Measurements from ENCODE around the gene ANGPTL2. TPM values are rescaled to one million over a fixed set of nuclear protein-coding genes. Genes with fewer than 3 reads are reported as not detected.

Gene ANGPTL2
- total and polyA plus RNA-seq, 2 experiments from 2014 or later = 18.0 to 25.6 TPM

DNA sequence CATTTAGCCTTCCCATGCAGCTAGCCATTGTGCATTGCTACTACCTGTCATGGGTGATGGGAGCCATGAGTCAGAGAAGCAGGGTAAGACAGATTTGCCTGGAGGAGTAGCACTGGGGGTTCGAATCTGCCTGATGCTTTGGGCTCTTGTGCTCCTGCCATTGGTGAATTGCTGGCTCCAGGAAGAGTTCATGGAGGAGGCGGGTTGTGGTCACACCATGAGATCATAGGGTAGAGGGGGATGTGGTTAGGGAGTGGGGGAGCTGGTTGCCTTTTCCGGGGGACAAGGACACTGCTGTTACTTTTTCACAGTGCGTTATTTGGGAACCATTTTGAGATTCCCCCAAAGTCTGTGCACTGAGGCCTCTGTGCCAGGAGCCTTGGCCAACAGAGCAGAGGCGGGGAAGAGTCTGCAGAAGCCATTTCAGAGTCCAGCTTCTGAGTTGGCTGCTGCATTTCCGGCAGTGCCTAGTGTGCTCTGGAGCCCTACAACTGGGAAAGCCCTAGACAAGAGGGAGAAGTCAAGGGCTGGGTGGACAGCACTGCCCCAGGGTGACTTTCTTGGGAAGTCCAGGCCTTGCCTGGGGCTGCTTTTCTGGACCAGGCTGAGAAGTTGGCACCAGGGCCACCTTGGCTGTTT, 6.2 kb downstream of the ANGPTL2 start:
- Histone ChIP-seq H3K4me2 (no peak overlapping the region), H3K27me3 (no peaks in the 10 kb centered on the region), H3K79me2 (peaks cover 20% of the 10 kb centered on the region), H3K27ac (no peak overlapping the region), H4K20me1 (ENCODE audit: insufficient read depth, poor library complexity, severe bottlenecking) (peaks cover 2% of the 10 kb centered on the region), H3K4me1 (ENCODE audit: insufficient read depth) (no peaks in the 10 kb centered on the region), H3K4me3 (no peak overlapping the region), H3K9me2 (replicated peaks; ENCODE audit: insufficient read depth) (no peaks in the 10 kb centered on the region), H3K9me3 (ENCODE audit: low read depth) (no peaks in the 10 kb centered on the region), H2AFZ (no peak overlapping the region), H3K36me3 (replicated peaks; ENCODE audit: insufficient read depth, low read depth) (no peaks in the 10 kb centered on the region)
- DNase-seq (ENCODE audit: low spot score) = no peak
- TF ChIP-seq EZH2phosphoT487 (IDR thresholded peaks at IDR 0.05; ENCODE audit: low read depth, severe bottlenecking, unreplicated experiment) = no peak
- TF ChIP-seq, protein P1, sequence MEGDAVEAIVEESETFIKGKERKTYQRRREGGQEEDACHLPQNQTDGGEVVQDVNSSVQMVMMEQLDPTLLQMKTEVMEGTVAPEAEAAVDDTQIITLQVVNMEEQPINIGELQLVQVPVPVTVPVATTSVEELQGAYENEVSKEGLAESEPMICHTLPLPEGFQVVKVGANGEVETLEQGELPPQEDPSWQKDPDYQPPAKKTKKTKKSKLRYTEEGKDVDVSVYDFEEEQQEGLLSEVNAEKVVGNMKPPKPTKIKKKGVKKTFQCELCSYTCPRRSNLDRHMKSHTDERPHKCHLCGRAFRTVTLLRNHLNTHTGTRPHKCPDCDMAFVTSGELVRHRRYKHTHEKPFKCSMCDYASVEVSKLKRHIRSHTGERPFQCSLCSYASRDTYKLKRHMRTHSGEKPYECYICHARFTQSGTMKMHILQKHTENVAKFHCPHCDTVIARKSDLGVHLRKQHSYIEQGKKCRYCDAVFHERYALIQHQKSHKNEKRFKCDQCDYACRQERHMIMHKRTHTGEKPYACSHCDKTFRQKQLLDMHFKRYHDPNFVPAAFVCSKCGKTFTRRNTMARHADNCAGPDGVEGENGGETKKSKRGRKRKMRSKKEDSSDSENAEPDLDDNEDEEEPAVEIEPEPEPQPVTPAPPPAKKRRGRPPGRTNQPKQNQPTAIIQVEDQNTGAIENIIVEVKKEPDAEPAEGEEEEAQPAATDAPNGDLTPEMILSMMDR (IDR thresholded peaks at IDR 0.05; ENCODE audit: poor library complexity) = no peak
- no peak for TF ChIP-seq EZH2 (IDR thresholded peaks at IDR 0.05; ENCODE audit: borderline replicate concordance)
- WGBS (ENCODE audit: low lambda C conversion rate, missing lambda C conversion rate) = 93% methylated on average over 6 of the region's 6 CpGs

DNA sequence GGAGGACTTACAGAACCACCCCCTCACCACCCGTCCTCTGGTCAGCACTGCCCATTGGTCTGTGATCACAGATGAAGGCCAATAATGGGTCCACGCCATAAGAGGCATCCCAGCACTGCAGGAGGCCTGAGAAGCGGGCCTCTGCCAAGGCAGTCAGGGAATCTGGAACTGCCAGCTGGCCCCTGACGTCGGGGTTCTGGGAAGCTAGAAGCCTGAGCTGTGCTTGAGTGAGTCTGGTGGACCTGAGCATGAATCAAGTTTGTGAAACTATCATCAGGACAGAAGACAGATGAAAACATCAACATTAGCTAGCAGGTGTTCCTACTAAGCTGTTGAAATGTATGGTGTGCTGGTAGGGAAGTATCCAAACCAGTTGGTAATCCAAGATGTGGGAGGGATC, 7.8 kb downstream of the ANGPTL2 start:
- H4K20me1 ChIP-seq (ENCODE audit: insufficient read depth, poor library complexity, severe bottlenecking) = peaks cover 2% of the 10 kb centered on the region
- 96% methylated on average over 5 of the region's 5 CpGs for WGBS (ENCODE audit: low lambda C conversion rate, missing lambda C conversion rate)
- no peak overlapping the region for H2AFZ ChIP-seq
- no peaks in the 10 kb centered on the region for H3K9me3 ChIP-seq (ENCODE audit: low read depth)
- no peaks in the 10 kb centered on the region for H3K4me1 ChIP-seq (ENCODE audit: insufficient read depth)
- H3K9me2 ChIP-seq (replicated peaks; ENCODE audit: insufficient read depth) = no peaks in the 10 kb centered on the region
- H3K27me3 ChIP-seq = no peaks in the 10 kb centered on the region
- H3K4me3 ChIP-seq = no peak overlapping the region
- H3K27ac ChIP-seq = no peak overlapping the region
- DNase-seq (ENCODE audit: low spot score) = no peak
- no peaks in the 10 kb centered on the region for H3K36me3 ChIP-seq (replicated peaks; ENCODE audit: insufficient read depth, low read depth)
- H3K4me2 ChIP-seq = no peak overlapping the region
- TF ChIP-seq, protein P1 (IDR thresholded peaks at IDR 0.05; ENCODE audit: poor library complexity) = no peak
- TF ChIP-seq EZH2phosphoT487 (IDR thresholded peaks at IDR 0.05; ENCODE audit: low read depth, severe bottlenecking, unreplicated experiment) = no peak
- no peak for TF ChIP-seq EZH2 (IDR thresholded peaks at IDR 0.05; ENCODE audit: borderline replicate concordance)
- peaks cover 4% of the 10 kb centered on the region for H3K79me2 ChIP-seq

DNA sequence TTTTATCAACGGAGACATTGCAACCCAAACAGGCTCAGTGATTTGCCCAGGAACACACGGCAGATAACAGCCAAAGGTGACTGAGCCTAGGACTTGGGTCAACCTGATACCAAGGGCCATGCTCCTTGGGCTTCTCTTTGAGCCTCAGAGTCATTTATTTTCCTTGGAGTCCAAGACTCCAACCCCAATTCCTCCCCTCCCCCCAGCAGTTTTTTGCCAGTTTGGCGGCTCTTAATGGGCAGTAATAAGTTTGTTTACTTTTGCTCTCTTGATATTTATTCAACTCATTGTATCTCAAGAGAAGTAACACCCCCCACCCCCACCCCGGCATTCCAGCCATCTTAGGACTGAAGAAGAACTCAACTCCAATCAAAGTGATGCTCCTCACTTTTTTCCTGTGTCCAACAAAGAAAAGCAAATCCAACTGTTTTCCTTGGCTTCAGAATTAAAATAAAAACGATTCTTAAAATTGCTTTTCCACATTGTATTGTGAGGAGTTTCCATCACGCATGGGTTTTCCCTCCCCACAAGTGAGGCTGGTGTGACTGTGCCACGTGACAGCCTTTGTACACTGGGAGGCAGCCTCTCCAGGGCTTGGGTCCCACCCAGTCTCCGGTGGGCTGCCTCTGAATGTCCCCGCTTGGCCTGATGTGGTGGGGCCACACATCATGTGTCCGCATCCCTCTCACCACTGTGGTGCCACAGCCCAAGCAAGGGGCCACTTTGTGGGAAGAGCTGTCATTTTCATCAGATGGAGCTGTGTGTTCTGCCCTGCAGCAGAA, 9.1 kb downstream of the ANGPTL2 start:
- H3K27ac ChIP-seq = no peak overlapping the region
- DNase-seq (ENCODE audit: low spot score) = no peak
- no peaks in the 10 kb centered on the region for H3K9me3 ChIP-seq (ENCODE audit: low read depth)
- TF ChIP-seq EZH2 (IDR thresholded peaks at IDR 0.05; ENCODE audit: borderline replicate concordance) (no peak), EZH2phosphoT487 (IDR thresholded peaks at IDR 0.05; ENCODE audit: low read depth, severe bottlenecking, unreplicated experiment) (no peak)
- TF ChIP-seq, protein P1 (IDR thresholded peaks at IDR 0.05; ENCODE audit: poor library complexity) = no peak
- H3K36me3 ChIP-seq (replicated peaks; ENCODE audit: insufficient read depth, low read depth) = no peaks in the 10 kb centered on the region
- no peaks in the 10 kb centered on the region for H3K27me3 ChIP-seq
- no peak overlapping the region for H3K4me2 ChIP-seq
- no peaks in the 10 kb centered on the region for H4K20me1 ChIP-seq (ENCODE audit: insufficient read depth, poor library complexity, severe bottlenecking)
- no peaks in the 10 kb centered on the region for H3K9me2 ChIP-seq (replicated peaks; ENCODE audit: insufficient read depth)
- 78% methylated on average over 10 of the region's 10 CpGs for WGBS (ENCODE audit: low lambda C conversion rate, missing lambda C conversion rate)
- H3K4me3 ChIP-seq = no peak overlapping the region
- H3K79me2 ChIP-seq = no peaks in the 10 kb centered on the region
- no peak overlapping the region for H2AFZ ChIP-seq
- no peaks in the 10 kb centered on the region for H3K4me1 ChIP-seq (ENCODE audit: insufficient read depth)
